Heart left ventricle (tissue), 16 donors: ENCODE data around the gene ZNF107. TPM values are rescaled to one million over a fixed set of nuclear protein-coding genes. Genes with fewer than 3 reads are reported as not detected.
"Not testable (repeated sequence)": the region's sequence is repeated elsewhere in the genome, so short reads cannot be mapped to it uniquely, and the experiment has no call there.

Source experiments
- ATAC-seq, 4 donors: fragments of 200-7000 bp; cut with Tn5 transposase; one replicate each; pipeline ENCODE4 v1.9.1; 2020 to 2022; ENCODE audit warnings: moderate library complexity in 4 of 4, mild to moderate bottlenecking in 3 of 4, moderate number of reproducible peaks in 1 of 4
- DNase-seq, 5 donors: peaks; one replicate each; pipeline ENCODE4 v3.0.0-alpha.2; 2020
- H3K27ac ChIP-seq, 12 donors: fragments of 200-600 bp; sonication (generic) in 4 of 12; one replicate each; pipeline versions ENCODE4 v1.5.0 to v1.8.0; 2016 to 2022; ENCODE audit warnings: mild to moderate bottlenecking in 2 of 12
- H3K27me3 ChIP-seq, 9 donors: fragments of 200-600 bp; sonication (generic) in 2 of 9; one replicate each; pipeline versions ENCODE4 v1.5.1 to v1.8.0; 2016 to 2022; ENCODE audit warnings: mild to moderate bottlenecking in 3 of 9
- H3K36me3 ChIP-seq, 9 donors: fragments of 200-600 bp; sonication (generic) in 2 of 9; one replicate each; pipeline versions ENCODE4 v1.5.0 to v1.8.0; 2018 to 2022; ENCODE audit warnings: mild to moderate bottlenecking in 2 of 9
- H3K4me1 ChIP-seq, 12 donors: fragments of 200-600 bp; sonication (generic) in 4 of 12; one replicate each; pipeline versions ENCODE4 v1.5.0 to v1.8.0; 2016 to 2022; ENCODE audit warnings: mild to moderate bottlenecking in 3 of 12
- H3K4me3 ChIP-seq, 12 donors: fragments of 200-600 bp; sonication (generic) in 4 of 12; one replicate each; pipeline versions ENCODE4 v1.5.0 to v1.8.0; 2017 to 2022; ENCODE audit warnings: mild to moderate bottlenecking in 9 of 12, moderate library complexity in 4 of 12
- H3K9me3 ChIP-seq, 12 donors: fragments of 200-600 bp; sonication (generic) in 4 of 12; one replicate each; pipeline versions ENCODE4 v1.5.0 to v1.8.0; 2016 to 2022; ENCODE audit warnings: mild to moderate bottlenecking in 1 of 12
- POLR2A ChIP-seq, 2 donors: fragments of 450-650 bp; IDR thresholded peaks; one replicate each; pipeline ENCODE4 v1.6.1; 2017; ENCODE audit warnings: antibody characterized with exemption in 2 of 2, mild to moderate bottlenecking in 2 of 2, moderate library complexity in 2 of 2
- WGBS, 4 donors: extraction: QIAGEN DNeasy Blood & Tissue Kit in 2 of 4; methylation state at CpG; one replicate each; pipeline versions ENCODE4 v1.1.5 to v1.1.7; 2013 to 2018; 5-methylcytosine and 5-hydroxymethylcytosine counted together
- intact Hi-C, 10 donors: fragments of 100-400 bp; cut with DNase I; formaldehyde crosslinking; loops; one replicate each; pipeline versions ENCODE4 v1.11.1 to v1.14.2; 2022
- polyA plus RNA-seq, 2 donors: library from polyadenylated mRNA; stranded (reverse); fragments of 200-250 nt; gene quantifications; one replicate each; pipeline ENCODE4 v1.2.3, GENCODE V29; 2013
- total RNA-seq, 9 donors: library from RNA; depleted of rRNA in 2 of 9; stranded (reverse); fragments of >200 nt in 2 of 9; fragmentation: NEBNext Ultra II Directional in 3 of 9; extraction: Animal tissue kit (Norgen Biotek cat#: 25700) in 3 of 9; gene quantifications; one replicate each; pipeline versions ENCODE4 v1.1.0 to v1.2.4, GENCODE V29; 2016 to 2023
- TF ChIP-seq, protein P1 (sequence below), 12 donors: fragments of 200-600 bp; sonication (generic) in 4 of 12; IDR thresholded peaks; one replicate each; pipeline versions ENCODE4 v1.5.0 to v1.8.0; 2018 to 2022; ENCODE audit warnings: antibody characterized with exemption in 12 of 12, mild to moderate bottlenecking in 5 of 12
- donor health status: ischemic (EF 13 %, LVEDD 7.1; RV severe dilation, severe dysfunction).
- donor health status: healthy with polysubstance abuse.
- donor health status: DM: no; HTN: yes; CAD: no.
- donor health status: DM: no; HTN: no; CAD: no.
- donor health status: ischemic (EF 25% LVEDD 6.9; RV normal size, moderate dysfunction).
- donor health status: ischemic (EF 25% LVEDD 5.7; RV mildly dilated, moderate dysfunction).
- donor health status: healthy.
- donor health status: DM: yes; HTN: yes; CAD: no.
- donor health status: ischemic (EF 35%, LVEDD 5.7; RV mildly dilated, moderate dysfunction).
- donor health status: nonischemic (EF 11% LVEDD 7.7; RV severe dilation, severe dysfunction).
- donor health status: DM: yes; HTN: yes; CAD: no.
- donor health status: PGD.
- donor health status: ischemic (EF 29% LVEDD 5.4; RV normal size, mild dysfunction).
- donor health status: nonischemic (EF 23%, LVEDD 6.1; RV moderate dilation, normal function).

Gene ZNF107
- total and polyA plus RNA-seq, 11 donors = 0.91 to 4.0 (median 1.7) TPM

DNA sequence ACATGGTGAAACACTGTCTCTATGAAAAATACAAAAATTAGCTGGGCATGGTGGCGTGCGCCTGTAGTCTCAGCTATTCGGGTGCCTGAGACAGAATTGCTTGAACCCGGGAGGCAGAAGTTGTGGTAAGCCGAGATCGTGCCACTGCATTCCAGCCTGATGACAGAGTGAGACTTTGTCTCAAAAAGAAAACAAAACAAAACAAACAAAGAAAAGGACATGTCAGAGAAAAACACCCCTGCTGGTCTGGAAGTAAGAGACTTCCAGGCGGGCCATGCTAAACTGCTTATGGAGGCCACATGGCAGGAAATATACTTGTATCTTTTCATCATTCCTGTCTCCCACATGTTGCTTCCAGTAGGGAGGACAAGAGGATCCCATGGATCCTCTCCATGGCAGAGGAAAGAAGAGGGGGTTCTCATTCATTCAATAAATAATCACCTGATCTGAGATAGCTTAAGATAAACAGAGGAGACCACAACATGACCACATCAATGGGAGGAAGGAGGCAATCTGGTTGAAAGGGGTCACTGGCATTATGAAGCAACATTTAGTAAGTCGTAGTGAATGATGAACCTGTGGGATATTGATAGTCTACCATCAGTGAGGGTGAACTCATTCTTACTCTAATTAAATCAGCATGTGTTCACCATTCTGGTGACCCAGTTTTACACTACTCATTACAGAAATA, 67.8 kb downstream of the ZNF107 start:
- no peak overlapping the region for H3K27ac ChIP-seq
- no peak for ATAC-seq

DNA sequence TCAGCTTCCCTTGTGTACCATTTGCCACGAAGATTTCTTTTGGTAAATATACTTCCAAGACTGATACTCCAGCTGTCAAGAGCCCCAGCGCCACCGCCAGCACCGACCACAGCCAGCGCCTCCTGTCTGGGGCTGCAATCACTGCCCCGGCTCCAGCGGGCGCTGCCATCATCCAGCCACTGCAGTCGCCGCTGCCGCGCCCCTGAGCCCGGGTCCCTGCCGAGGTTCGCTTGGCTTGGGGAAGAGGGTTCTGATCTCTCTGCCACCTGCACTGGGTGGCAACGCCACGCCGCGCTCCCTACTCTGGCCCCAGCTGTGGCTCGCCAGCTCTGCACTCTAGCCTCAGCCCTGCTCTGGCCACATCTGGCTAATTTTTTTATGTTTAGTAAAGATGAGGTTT, 70.6 kb downstream of the ZNF107 start:
- DNase-seq = peak in 1 of 5 donors; percentile 58

More for the DNA sequence above, 67.8 kb downstream of the ZNF107 start:
- Histone ChIP-seq H3K36me3 (no peaks in the 10 kb centered on the region), H3K9me3 (peaks cover 0 to 20% (median 2%) of the 10 kb centered on the region in 12 donors), H3K27me3 (no peaks in the 10 kb centered on the region), H3K4me1 (no peaks in the 10 kb centered on the region), H3K4me3 (no peak overlapping the region)
- intact Hi-C loops = no loop called here
- TF ChIP-seq POLR2A (IDR thresholded peaks at IDR 0.05) = no peak
- TF ChIP-seq, protein P1, sequence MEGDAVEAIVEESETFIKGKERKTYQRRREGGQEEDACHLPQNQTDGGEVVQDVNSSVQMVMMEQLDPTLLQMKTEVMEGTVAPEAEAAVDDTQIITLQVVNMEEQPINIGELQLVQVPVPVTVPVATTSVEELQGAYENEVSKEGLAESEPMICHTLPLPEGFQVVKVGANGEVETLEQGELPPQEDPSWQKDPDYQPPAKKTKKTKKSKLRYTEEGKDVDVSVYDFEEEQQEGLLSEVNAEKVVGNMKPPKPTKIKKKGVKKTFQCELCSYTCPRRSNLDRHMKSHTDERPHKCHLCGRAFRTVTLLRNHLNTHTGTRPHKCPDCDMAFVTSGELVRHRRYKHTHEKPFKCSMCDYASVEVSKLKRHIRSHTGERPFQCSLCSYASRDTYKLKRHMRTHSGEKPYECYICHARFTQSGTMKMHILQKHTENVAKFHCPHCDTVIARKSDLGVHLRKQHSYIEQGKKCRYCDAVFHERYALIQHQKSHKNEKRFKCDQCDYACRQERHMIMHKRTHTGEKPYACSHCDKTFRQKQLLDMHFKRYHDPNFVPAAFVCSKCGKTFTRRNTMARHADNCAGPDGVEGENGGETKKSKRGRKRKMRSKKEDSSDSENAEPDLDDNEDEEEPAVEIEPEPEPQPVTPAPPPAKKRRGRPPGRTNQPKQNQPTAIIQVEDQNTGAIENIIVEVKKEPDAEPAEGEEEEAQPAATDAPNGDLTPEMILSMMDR (IDR thresholded peaks at IDR 0.05) = no peak
- no peak for DNase-seq
- WGBS, 4 donors = 87 to 91% (median 91%) methylated on average over 8 of the region's 8 CpGs

DNA sequence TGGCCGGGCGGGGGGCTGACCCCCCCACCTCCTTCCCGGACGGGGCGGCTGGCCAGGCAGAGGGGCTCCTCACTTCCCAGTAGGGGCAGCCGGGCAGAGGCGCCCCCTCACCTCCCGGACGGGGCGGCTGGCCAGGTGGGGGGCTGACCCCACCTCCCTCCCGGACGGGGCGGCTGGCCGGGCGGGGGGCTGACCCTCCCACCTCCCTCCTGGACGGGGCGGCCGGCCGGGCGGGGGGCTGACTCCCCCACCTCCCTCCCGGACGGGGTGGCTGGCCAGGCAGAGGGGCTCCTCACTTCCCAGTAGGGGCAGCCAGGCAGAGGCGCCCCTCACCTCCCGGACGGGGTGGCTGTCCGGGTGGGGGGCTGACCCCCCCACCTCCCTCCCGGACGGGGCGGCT, 72.5 kb downstream of the ZNF107 start:
- not testable (repeated sequence) for ATAC-seq
- WGBS, 4 donors = 93 to 96% methylated on average over 17 to 18 of the region's 29 CpGs; no CpG with 5 or more reads in 2 of the 4 donors

More for the DNA sequence above, 70.6 kb downstream of the ZNF107 start:
- Histone ChIP-seq H3K4me1 (no peaks in the 10 kb centered on the region), H3K27ac (no peak overlapping the region), H3K9me3 (peaks cover 0 to 6% (median 0%) of the 10 kb centered on the region in 12 donors), H3K36me3 (no peaks in the 10 kb centered on the region), H3K4me3 (no peak overlapping the region), H3K27me3 (no peaks in the 10 kb centered on the region)
- no peak for TF ChIP-seq POLR2A (IDR thresholded peaks at IDR 0.05)
- TF ChIP-seq, protein P1 (IDR thresholded peaks at IDR 0.05) = no peak
- 94 to 100% (median 95%) methylated on average over 6 to 20 of the region's 20 CpGs for WGBS, 4 donors
- ATAC-seq = no peak
- intact Hi-C loops = no loop called here

DNA sequence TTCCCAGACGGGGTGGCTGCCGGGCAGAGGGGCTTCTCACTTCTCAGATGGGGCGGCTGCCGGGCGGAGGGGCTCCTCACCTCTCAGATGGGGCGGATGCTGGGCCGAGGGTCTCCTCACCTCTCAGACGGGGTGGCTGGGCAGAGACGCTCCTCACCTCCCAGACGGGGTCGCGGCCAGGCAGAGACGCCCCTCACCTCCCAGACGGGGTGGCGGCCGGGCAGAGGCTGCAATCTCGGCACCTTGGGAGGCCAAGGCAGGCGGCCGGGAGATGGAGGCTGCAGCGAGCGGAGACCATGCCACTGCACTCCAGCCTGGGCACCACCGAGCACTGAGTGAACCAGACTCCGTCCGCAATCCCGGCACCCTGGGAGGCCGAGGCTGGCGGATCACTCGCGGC, 73.0 kb downstream of the ZNF107 start:
- H3K4me3 ChIP-seq, H3K36me3 ChIP-seq, H3K4me1 ChIP-seq, ATAC-seq, H3K9me3 ChIP-seq, H3K27ac ChIP-seq, H3K27me3 ChIP-seq, intact Hi-C loops: not testable (repeated sequence)
- 90 to 97% (median 92%) methylated on average over 13 to 29 of the region's 29 CpGs for WGBS, 4 donors
- DNase-seq = peak in 1 of 5 donors; percentile 48

More for the DNA sequence above, 72.5 kb downstream of the ZNF107 start:
- H3K27me3 ChIP-seq, DNase-seq, H3K9me3 ChIP-seq, H3K27ac ChIP-seq, H3K36me3 ChIP-seq, H3K4me3 ChIP-seq, intact Hi-C loops, H3K4me1 ChIP-seq: not testable (repeated sequence)

DNA sequence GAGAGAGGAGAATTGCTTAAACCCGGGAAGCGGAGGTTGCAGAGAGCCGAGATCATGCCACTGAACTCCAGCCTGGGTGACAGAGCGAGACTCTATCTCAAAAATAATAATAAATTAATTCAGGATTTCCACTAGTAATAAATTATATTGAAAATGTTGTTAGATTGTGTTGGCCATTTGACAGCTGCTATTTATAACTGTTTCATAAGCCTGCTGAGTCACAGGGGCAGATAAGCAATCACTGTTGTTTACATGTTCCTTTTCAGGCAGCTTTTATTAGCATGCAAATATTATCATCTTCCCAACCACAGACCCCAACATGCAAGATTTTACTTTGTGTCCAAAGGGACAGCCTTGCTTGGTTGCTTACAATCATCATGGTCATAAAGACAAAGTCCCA, 78.7 kb downstream of the ZNF107 start:
- Histone ChIP-seq H3K27me3 (no peaks in the 10 kb centered on the region), H3K4me1 (no peaks in the 10 kb centered on the region), H3K27ac (no peak overlapping the region), H3K36me3 (no peaks in the 10 kb centered on the region), H3K9me3 (peaks cover 0 to 20% (median 6%) of the 10 kb centered on the region in 12 donors), H3K4me3 (no peak overlapping the region)
- DNase-seq = no peak
- intact Hi-C loops = no loop called here
- 82 to 92% (median 86%) methylated on average over 4 of the region's 4 CpGs for WGBS, 4 donors
- no peak for TF ChIP-seq POLR2A (IDR thresholded peaks at IDR 0.05)
- TF ChIP-seq, protein P1 (IDR thresholded peaks at IDR 0.05) = no peak
- ATAC-seq = no peak
